ENCODE data around the gene LMOD1.

The LMOD1 gene

GRCh38 chr1:201891451-201892045 lies 54.8 kb downstream of the LMOD1 start:
- no peak for DNase-seq (ENCODE audit: low spot score)

GRCh38 chr1:201890806-201891450 lies 55.4 kb downstream of the LMOD1 start:
- no peak for DNase-seq (ENCODE audit: low spot score)

GRCh38 chr1:201890223-201890622 lies 56.1 kb downstream of the LMOD1 start:
- no peak for DNase-seq (ENCODE audit: low spot score)

- no peak for DNase-seq (ENCODE audit: low spot score)
Measured at GRCh38 chr1:201889090-201889968, 57.0 kb downstream of the LMOD1 start.

GRCh38 chr1:201888282-201889089 lies 57.9 kb downstream of the LMOD1 start, which contains the start of gene SHISA4:
Gene SHISA4, plus strand, starts transcription at chr1:201888898. Its CDS starts 97 bp downstream, at chr1:201888995.
- no peak for DNase-seq (ENCODE audit: low spot score)

- no peak for DNase-seq (ENCODE audit: low spot score)
Measured at GRCh38 chr1:201887116-201887866, 59.1 kb downstream of the LMOD1 start.

- DNase-seq (ENCODE audit: low spot score), result no peak
Measured at GRCh38 chr1:201886103-201886885, 60.1 kb downstream of the LMOD1 start.

- no peak for DNase-seq (ENCODE audit: low spot score)
Measured at GRCh38 chr1:201885531-201886075, 60.7 kb downstream of the LMOD1 start.

GRCh38 chr1:201884425-201884824 lies 61.9 kb downstream of the LMOD1 start:
- no peak for DNase-seq (ENCODE audit: low spot score)

GRCh38 chr1:201883786-201884185 lies 62.6 kb downstream of the LMOD1 start:
- no peak for DNase-seq (ENCODE audit: low spot score)

GRCh38 chr1:201883266-201883665 lies 63.1 kb downstream of the LMOD1 start:
- DNase-seq (ENCODE audit: low spot score), result no peak

- DNase-seq (ENCODE audit: low spot score), result no peak
Measured at GRCh38 chr1:201882665-201883132, 63.6 kb downstream of the LMOD1 start.

- DNase-seq (ENCODE audit: low spot score), result no peak
Measured at GRCh38 chr1:201881617-201882016, 64.7 kb downstream of the LMOD1 start.

- DNase-seq (ENCODE audit: low spot score), result no peak
Measured at GRCh38 chr1:201880928-201881571, 65.3 kb downstream of the LMOD1 start.

- no peak for DNase-seq (ENCODE audit: low spot score)
Measured at GRCh38 chr1:201877877-201878401, 68.4 kb downstream of the LMOD1 start.

GRCh38 chr1:201876148-201876818 lies 70.1 kb downstream of the LMOD1 start:
- DNase-seq (ENCODE audit: low spot score), result no peak

- DNase-seq (ENCODE audit: low spot score), result no peak
Measured at GRCh38 chr1:201874672-201875071, 71.7 kb downstream of the LMOD1 start.

GRCh38 chr1:201870397-201870796 lies 76.0 kb downstream of the LMOD1 start:
- no peak for DNase-seq (ENCODE audit: low spot score)

GRCh38 chr1:201861448-201861847 lies 84.9 kb downstream of the LMOD1 start:
- no peak for DNase-seq (ENCODE audit: low spot score)

Data from HuH-7.5 (cell line).